Natural killer cell (primary cell): ENCODE data around the gene STMN1. TPM values are rescaled to one million over a fixed set of nuclear protein-coding genes. Genes with fewer than 3 reads are reported as not detected.

Experiments
- ATAC-seq, 3 donors: fragments of 150-1000 bp in 2 of 3; fragments of 200-7000 bp in 1 of 3; cut with Tn5 transposase; 1 replicate in 1 of 3; 2 replicates in 2 of 3; pipeline ENCODE4 v1.10.0; 2021; ENCODE audit warnings: mild to moderate bottlenecking in 2 of 3, moderate library complexity in 2 of 3
- DNase-seq, 2 donors: peaks; one replicate each; pipeline versions ENCODE4 v3.0.0 to v3.0.0-alpha.2; 2013 to 2021; ENCODE audit warnings: mixed read lengths in 1 of 2
- H3K27ac ChIP-seq: one replicate; pipeline ENCODE4 v1.5.1; 2013; ENCODE audit warnings: mild to moderate bottlenecking, low read length
- H3K27me3 ChIP-seq: one replicate; pipeline ENCODE4 v1.6.1; 2013; ENCODE audit warnings: low read length; ENCODE audit not compliant: control insufficient read depth, insufficient read depth
- H3K36me3 ChIP-seq: one replicate; pipeline ENCODE4 v1.6.1; 2013; ENCODE audit warnings: low read length; ENCODE audit not compliant: control insufficient read depth, insufficient read depth
- H3K4me1 ChIP-seq: one replicate; pipeline ENCODE4 v1.6.1; 2013; ENCODE audit warnings: low read length; ENCODE audit not compliant: control insufficient read depth, insufficient read depth
- H3K4me3 ChIP-seq: one replicate; pipeline ENCODE4 v1.5.1; 2013; ENCODE audit warnings: low read length
- H3K9me3 ChIP-seq: one replicate; pipeline ENCODE4 v1.6.1; 2013; ENCODE audit warnings: low read length; ENCODE audit not compliant: control insufficient read depth, insufficient read depth
- H3K27ac Mint-ChIP-seq, 2 donors: one replicate each; pipeline ENCODE4 v1.8.0; 2022; ENCODE audit warnings: mild to moderate bottlenecking in 2 of 2, mixed read lengths in 2 of 2, moderate library complexity in 1 of 2
- H3K27me3 Mint-ChIP-seq, 2 donors: one replicate each; pipeline ENCODE4 v1.8.0; 2022; ENCODE audit warnings: low read depth in 2 of 2, mixed read lengths in 2 of 2
- H3K36me3 Mint-ChIP-seq: one replicate; pipeline ENCODE4 v1.8.0; 2022; ENCODE audit warnings: mixed read lengths
- H3K4me1 Mint-ChIP-seq, 2 donors: one replicate each; pipeline ENCODE4 v1.8.0; 2022; ENCODE audit warnings: mixed read lengths in 2 of 2
- H3K4me3 Mint-ChIP-seq: one replicate; pipeline ENCODE4 v1.8.0; 2022; ENCODE audit warnings: mild to moderate bottlenecking, moderate library complexity, mixed read lengths
- H3K9me3 Mint-ChIP-seq, 2 donors: one replicate each; pipeline ENCODE4 v1.8.0; 2022; ENCODE audit warnings: mixed read lengths in 2 of 2
- CTCF ChIP-seq: fragments of 200-600 bp; IDR thresholded peaks from one replicate; pipeline ENCODE4 v1.8.0; 2022; ENCODE audit warnings: antibody characterized with exemption
- WGBS: methylation state at CpG from one replicate; pipeline ENCODE4 v1.1.7; 2013; ENCODE audit warnings: missing lambda C conversion rate; ENCODE audit not compliant: insufficient coverage; 5-methylcytosine and 5-hydroxymethylcytosine counted together
- intact Hi-C: fragments of 100-400 bp; cut with micrococcal nuclease; formaldehyde crosslinking; loops from one replicate; pipeline ENCODE4 v1.14.2; 2022
- total RNA-seq, 4 donors: library from RNA; stranded (reverse); fragments of 120-200 nt in 1 of 4; gene quantifications; one replicate each; pipeline versions ENCODE4 v1.2.3 to v1.2.4, GENCODE V29; 2013 to 2022

Gene STMN1
- total RNA-seq, 3 donors from 2014 or later (not counting 1 experiment from before 2014, with no cell fraction given), result 26.6 to 41.0 (median 35.2) TPM

- Mint-ChIP-seq H3K27me3 (no peaks in the 10 kb centered on the region), H3K27ac (peak overlapping the region; percentile 87 to 89), H3K4me1 (peaks cover 17 to 23% of the 10 kb centered on the region in 2 donors), H3K36me3 (no peaks in the 10 kb centered on the region), H3K4me3 (peak overlapping the region; percentile 94), H3K9me3 (no peaks in the 10 kb centered on the region)
- H3K36me3 ChIP-seq, result peaks cover 4% of the 10 kb centered on the region
- H3K9me3 ChIP-seq, result no peaks in the 10 kb centered on the region
- H3K27me3 ChIP-seq, result no peaks in the 10 kb centered on the region
- ATAC-seq (peak; percentile 81 to 91 (median 82)), DNase-seq (peak; percentile 83 to 91)
- 2% methylated on average over 21 of the region's 34 CpGs for WGBS
- peak overlapping the region; percentile 42 for H3K27ac ChIP-seq
- peaks cover 7% of the 10 kb centered on the region for H3K4me1 ChIP-seq
- H3K4me3 ChIP-seq, result peak overlapping the region; percentile 53
- intact Hi-C loops, result loop anchor here (1.0 to 2.0 kb wide), 2 partner anchors 10 to 94 kb away; partner anchors contain the start of gene PAFAH2
- no peak for TF ChIP-seq CTCF
Measured at GRCh38 chr1:25904943-25905679, 1.1 kb downstream of the STMN1 start.

- intact Hi-C loops, result loop anchor here (2.0 kb wide), 1 partner anchor 95 kb away; the partner anchor contains the start of gene PAFAH2
- Histone ChIP-seq H3K27ac (no peak overlapping the region), H3K36me3 (peaks cover 4% of the 10 kb centered on the region), H3K4me3 (no peak overlapping the region), H3K4me1 (peaks cover 7% of the 10 kb centered on the region), H3K9me3 (no peaks in the 10 kb centered on the region), H3K27me3 (no peaks in the 10 kb centered on the region)
- ATAC-seq (no peak), DNase-seq (no peak)
- no peaks in the 10 kb centered on the region for H3K27me3 Mint-ChIP-seq
- peaks cover 17 to 23% of the 10 kb centered on the region in 2 donors for H3K4me1 Mint-ChIP-seq
- H3K9me3 Mint-ChIP-seq, result no peaks in the 10 kb centered on the region
- no peak for TF ChIP-seq CTCF
- peak overlapping the region; percentile 94 for H3K4me3 Mint-ChIP-seq
- no peak overlapping the region for H3K27ac Mint-ChIP-seq
- 75% methylated on average over 3 of the region's 3 CpGs for WGBS
- no peaks in the 10 kb centered on the region for H3K36me3 Mint-ChIP-seq
Measured at GRCh38 chr1:25903986-25904385, 2.2 kb downstream of the STMN1 start.

GRCh38 chr1:25902462-25902861 lies 3.8 kb downstream of the STMN1 start:
- Histone ChIP-seq H3K36me3 (peaks cover 4% of the 10 kb centered on the region), H3K4me1 (peaks cover 7% of the 10 kb centered on the region), H3K27me3 (no peaks in the 10 kb centered on the region), H3K4me3 (no peak overlapping the region), H3K27ac (no peak overlapping the region), H3K9me3 (no peaks in the 10 kb centered on the region)
- DNase-seq (no peak), ATAC-seq (no peak)
- H3K4me1 Mint-ChIP-seq, result peaks cover 17 to 22% of the 10 kb centered on the region in 2 donors
- no peak overlapping the region for H3K27ac Mint-ChIP-seq
- no CpG with 5 or more reads among the region's 3 CpGs for WGBS
- TF ChIP-seq CTCF, result no peak
- H3K36me3 Mint-ChIP-seq, result no peaks in the 10 kb centered on the region
- no peaks in the 10 kb centered on the region for H3K9me3 Mint-ChIP-seq
- intact Hi-C loops, result no loop called here
- H3K4me3 Mint-ChIP-seq, result no peak overlapping the region
- no peaks in the 10 kb centered on the region for H3K27me3 Mint-ChIP-seq
